ENCODE data around the gene HIVEP1. TPM values are rescaled to one million over a fixed set of nuclear protein-coding genes. Genes with fewer than 3 reads are reported as not detected.
A peak's percentile ranks its signal among the peaks of the same experiment; 100 is the strongest.

The HIVEP1 gene
- total and polyA plus RNA-seq, 2 of the 8 experiments (the other 6 are each of a cell fraction or from before 2014, with no cell fraction given), result 22.6 to 23.1 TPM

- no peaks in the 10 kb centered on the region for H3K79me1 ChIP-seq (ENCODE audit: low read depth, low read length)
- H3K23me2 ChIP-seq (ENCODE audit: low read depth, low read length), result no peaks in the 10 kb centered on the region
- no peaks in the 10 kb centered on the region for H3K36me3 ChIP-seq (ENCODE audit: control insufficient read depth in 2 of 4, insufficient read depth in 4 of 4, low read length in 3 of 4)
- DNase-seq (ENCODE audit: low read depth in 1 of 2, low spot score in 2 of 2) (no peak), FAIRE-seq (no peak)
- H2BK12ac ChIP-seq (ENCODE audit: low read depth, low read length), result no peak overlapping the region
- H4K91ac ChIP-seq (replicated peaks; ENCODE audit: insufficient read length, low read length), result no peak overlapping the region
- no peak overlapping the region for H3K18ac ChIP-seq (ENCODE audit: extremely low read depth, low read length)
- H4K5ac ChIP-seq (ENCODE audit: insufficient read length, low read depth, low read length), result no peak overlapping the region
- no peak overlapping the region for H3K9ac ChIP-seq (replicated peaks in 1 of 4; ENCODE audit: extremely low read depth in 1 of 4, low read depth in 3 of 4, low read length in 3 of 4)
- H3K9me3 ChIP-seq (ENCODE audit: insufficient read depth in 2 of 2, low read depth in 1 of 2, low read length in 1 of 2), result no peaks in the 10 kb centered on the region
- H3K27ac ChIP-seq (ENCODE audit: low read depth, low read length), result no peak overlapping the region
- POLR2A ChIA-PET (ENCODE audit: partially characterized antibody), result no interaction called here
- no peak overlapping the region for H2BK5ac ChIP-seq (ENCODE audit: low read depth, low read length)
- no peak overlapping the region for H3K4ac ChIP-seq (replicated peaks; ENCODE audit: insufficient read length, low read depth, low read length)
- no peak overlapping the region for H2BK20ac ChIP-seq (ENCODE audit: low read length)
- no peak overlapping the region for H3K56ac ChIP-seq (replicated peaks; ENCODE audit: insufficient read length, low read depth, low read length)
- H3K4me3 ChIP-seq (ENCODE audit: extremely low read depth in 1 of 4, insufficient read depth in 2 of 4, low read depth in 3 of 4, low read length in 4 of 4), result no peak overlapping the region
- H3K27me3 ChIP-seq (replicated peaks in 1 of 4; ENCODE audit: control insufficient read depth in 3 of 4, extremely low read depth in 1 of 4, insufficient read depth in 3 of 4, low read length in 3 of 4), result no peaks in the 10 kb centered on the region
- H3K14ac ChIP-seq (ENCODE audit: insufficient read length), result no peak overlapping the region
- no peak overlapping the region for H3K23ac ChIP-seq (ENCODE audit: insufficient read length)
- no peak overlapping the region for H2BK15ac ChIP-seq (ENCODE audit: low read length)
- no peak overlapping the region for H3K4me2 ChIP-seq (ENCODE audit: insufficient read depth in 1 of 2, low read depth in 2 of 2, low read length in 2 of 2)
- H4K20me1 ChIP-seq (replicated peaks in 1 of 2; ENCODE audit: control insufficient read depth in 1 of 2, insufficient read depth in 2 of 2, low read length in 2 of 2), result no peaks in the 10 kb centered on the region
- H2BK120ac ChIP-seq (replicated peaks; ENCODE audit: low read depth, low read length), result no peak overlapping the region
- no peak overlapping the region for H2AK5ac ChIP-seq (ENCODE audit: low read depth, low read length)
- CTCF ChIA-PET (ENCODE audit: partially characterized antibody), result interaction anchor here (1.2 kb wide), 1 partner anchor 32 kb away, joined by 3 read pairs; no protein-coding TSS in a partner anchor
- no peaks in the 10 kb centered on the region for H3K4me1 ChIP-seq (replicated peaks in 1 of 4; ENCODE audit: control insufficient read depth in 3 of 4, insufficient read depth in 4 of 4, low read length in 3 of 4)
- 91% methylated on average over 4 of the region's 6 CpGs; no CpG with 5 or more reads in 1 of the 2 experiments for WGBS, 2 experiments (ENCODE audit: extremely low coverage in 1 of 2, insufficient coverage in 1 of 2, insufficient read length in 1 of 2, insufficient replicate concordance in 2 of 2, low coverage in 1 of 2, low lambda C conversion rate in 2 of 2, missing lambda C conversion rate in 1 of 2)
- TF ChIP-seq CEBPB (IDR thresholded peaks at IDR 0.05; ENCODE audit: low read depth, low read length) (0 out of 2 replicates have a peak, but pooled peaks have one; percentile 13), ASH2L (IDR thresholded peaks at IDR 0.05; ENCODE audit: low read length) (no peak), RXRA (IDR thresholded peaks at IDR 0.05; ENCODE audit: insufficient read depth, low read depth, low read length) (no peak), POLR2A (IDR thresholded peaks at IDR 0.05; ENCODE audit: control extremely low read depth in 1 of 2, low read depth in 2 of 2, low read length in 2 of 2) (no peak), CTBP2 (IDR thresholded peaks at IDR 0.05; ENCODE audit: borderline replicate concordance, insufficient read depth, insufficient read length, low read length) (no peak), SUZ12 (IDR thresholded peaks at IDR 0.05; ENCODE audit: low read length) (no peak), GABPA (IDR thresholded peaks at IDR 0.05; ENCODE audit: borderline replicate concordance, insufficient read depth, low read length) (no peak), CBX5 (IDR thresholded peaks at IDR 0.05; ENCODE audit: low read depth, low read length) (no peak), HDAC6 (IDR thresholded peaks at IDR 0.05; ENCODE audit: low read depth, low read length) (no peak)
- H4K8ac ChIP-seq (ENCODE audit: extremely low read depth, insufficient read depth, low read length), result no peak overlapping the region
- H3K79me2 ChIP-seq (ENCODE audit: control insufficient read depth in 1 of 2, insufficient read depth in 2 of 2, low read length in 2 of 2), result no peaks in the 10 kb centered on the region
- no peak overlapping the region for H2AFZ ChIP-seq (ENCODE audit: low read length)
Observed at GRCh38 chr6:11979866-11980265, 32.2 kb upstream of the HIVEP1 start.
